AG04449 (cell line): ENCODE results near the gene PMF1.

ENCODE experiments used
- CTCF ChIA-PET: fragments of 350-600 bp; formaldehyde crosslinking; extraction: SDS; loops from one replicate; lab custom pipeline; 2021; ENCODE audit warnings: antibody characterized with exemption; lab: Yijun Ruan, JAX
- POLR2A ChIA-PET: fragments of 400-600, 350-600 bp; formaldehyde crosslinking; extraction: SDS; loops from one replicate; lab custom pipeline; 2020; ENCODE audit warnings: antibody characterized with exemption, inconsistent platforms; lab: Yijun Ruan, JAX
- DNase-seq: peaks from one replicate; pipeline ENCODE4 v3.0.0-alpha.2; 2010; ENCODE audit warnings: low read depth, low spot score
- H3K4me3 ChIP-seq: 2 replicates; pipeline ENCODE4 v1.5.1; 2011; ENCODE audit warnings: low read depth, mild to moderate bottlenecking, control low read depth, low read length
- CTCF ChIP-seq: IDR thresholded peaks from one replicate; pipeline ENCODE4 v1.5.1; 2011; ENCODE audit warnings: mild to moderate bottlenecking, moderate library complexity, low read length, control low read depth, inconsistent platforms; ENCODE audit not compliant: insufficient read depth; ENCODE audit errors: missing control alignments

Gene PMF1

GRCh38 chr1:156286061-156286460 lies 73.3 kb downstream of the PMF1 start:
- no peak overlapping the region for H3K4me3 ChIP-seq
- POLR2A ChIA-PET: interaction anchor here (0.6 to 1.2 kb wide), 2 partner anchors 11 to 69 kb away, joined by 4 to 6 read pairs; no protein-coding TSS in a partner anchor
- CTCF ChIA-PET: interaction anchor here (1.2 to 1.6 kb wide), 3 partner anchors 33 to 61 kb away, joined by 3 to 4 read pairs (median 3); no protein-coding TSS in a partner anchor
- DNase-seq: no peak
- no peak for TF ChIP-seq CTCF
